ENCODE results near the gene C22orf31.

DNA sequence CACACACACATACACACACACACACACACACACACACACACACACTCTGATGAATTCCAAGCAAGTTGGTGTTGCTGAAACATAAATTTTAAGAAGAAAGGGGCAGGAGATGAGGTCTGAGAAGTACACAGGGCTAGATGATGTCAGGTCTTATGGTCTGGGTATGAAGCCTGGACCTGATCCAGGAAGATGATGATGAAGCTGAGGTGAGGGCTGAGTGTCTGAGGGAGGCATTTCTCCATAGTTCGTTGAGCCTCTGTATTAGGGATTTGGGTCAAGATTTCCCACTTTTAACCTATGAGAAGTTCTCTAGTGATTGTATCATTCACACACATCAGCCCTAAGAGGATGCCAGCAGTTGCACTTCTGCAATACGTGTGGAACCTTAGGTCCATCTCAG lies 43.8 kb upstream of the C22orf31 start:
- TF ChIP-seq, protein P1, sequence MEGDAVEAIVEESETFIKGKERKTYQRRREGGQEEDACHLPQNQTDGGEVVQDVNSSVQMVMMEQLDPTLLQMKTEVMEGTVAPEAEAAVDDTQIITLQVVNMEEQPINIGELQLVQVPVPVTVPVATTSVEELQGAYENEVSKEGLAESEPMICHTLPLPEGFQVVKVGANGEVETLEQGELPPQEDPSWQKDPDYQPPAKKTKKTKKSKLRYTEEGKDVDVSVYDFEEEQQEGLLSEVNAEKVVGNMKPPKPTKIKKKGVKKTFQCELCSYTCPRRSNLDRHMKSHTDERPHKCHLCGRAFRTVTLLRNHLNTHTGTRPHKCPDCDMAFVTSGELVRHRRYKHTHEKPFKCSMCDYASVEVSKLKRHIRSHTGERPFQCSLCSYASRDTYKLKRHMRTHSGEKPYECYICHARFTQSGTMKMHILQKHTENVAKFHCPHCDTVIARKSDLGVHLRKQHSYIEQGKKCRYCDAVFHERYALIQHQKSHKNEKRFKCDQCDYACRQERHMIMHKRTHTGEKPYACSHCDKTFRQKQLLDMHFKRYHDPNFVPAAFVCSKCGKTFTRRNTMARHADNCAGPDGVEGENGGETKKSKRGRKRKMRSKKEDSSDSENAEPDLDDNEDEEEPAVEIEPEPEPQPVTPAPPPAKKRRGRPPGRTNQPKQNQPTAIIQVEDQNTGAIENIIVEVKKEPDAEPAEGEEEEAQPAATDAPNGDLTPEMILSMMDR (IDR thresholded peaks at IDR 0.05), result no peak
- no peak for TF ChIP-seq TCF7L2 (IDR thresholded peaks at IDR 0.05; ENCODE audit: low read depth, low read length)
- no peak for TF ChIP-seq POLR2AphosphoS5 (IDR thresholded peaks at IDR 0.05; ENCODE audit: low read depth, low read length)
- TF ChIP-seq, protein P2, sequence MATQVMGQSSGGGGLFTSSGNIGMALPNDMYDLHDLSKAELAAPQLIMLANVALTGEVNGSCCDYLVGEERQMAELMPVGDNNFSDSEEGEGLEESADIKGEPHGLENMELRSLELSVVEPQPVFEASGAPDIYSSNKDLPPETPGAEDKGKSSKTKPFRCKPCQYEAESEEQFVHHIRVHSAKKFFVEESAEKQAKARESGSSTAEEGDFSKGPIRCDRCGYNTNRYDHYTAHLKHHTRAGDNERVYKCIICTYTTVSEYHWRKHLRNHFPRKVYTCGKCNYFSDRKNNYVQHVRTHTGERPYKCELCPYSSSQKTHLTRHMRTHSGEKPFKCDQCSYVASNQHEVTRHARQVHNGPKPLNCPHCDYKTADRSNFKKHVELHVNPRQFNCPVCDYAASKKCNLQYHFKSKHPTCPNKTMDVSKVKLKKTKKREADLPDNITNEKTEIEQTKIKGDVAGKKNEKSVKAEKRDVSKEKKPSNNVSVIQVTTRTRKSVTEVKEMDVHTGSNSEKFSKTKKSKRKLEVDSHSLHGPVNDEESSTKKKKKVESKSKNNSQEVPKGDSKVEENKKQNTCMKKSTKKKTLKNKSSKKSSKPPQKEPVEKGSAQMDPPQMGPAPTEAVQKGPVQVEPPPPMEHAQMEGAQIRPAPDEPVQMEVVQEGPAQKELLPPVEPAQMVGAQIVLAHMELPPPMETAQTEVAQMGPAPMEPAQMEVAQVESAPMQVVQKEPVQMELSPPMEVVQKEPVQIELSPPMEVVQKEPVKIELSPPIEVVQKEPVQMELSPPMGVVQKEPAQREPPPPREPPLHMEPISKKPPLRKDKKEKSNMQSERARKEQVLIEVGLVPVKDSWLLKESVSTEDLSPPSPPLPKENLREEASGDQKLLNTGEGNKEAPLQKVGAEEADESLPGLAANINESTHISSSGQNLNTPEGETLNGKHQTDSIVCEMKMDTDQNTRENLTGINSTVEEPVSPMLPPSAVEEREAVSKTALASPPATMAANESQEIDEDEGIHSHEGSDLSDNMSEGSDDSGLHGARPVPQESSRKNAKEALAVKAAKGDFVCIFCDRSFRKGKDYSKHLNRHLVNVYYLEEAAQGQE (IDR thresholded peaks at IDR 0.05; ENCODE audit: insufficient read depth in 1 of 2, low read depth in 2 of 2, low read length in 1 of 2), result no peak

Measured in Panc1 (cell line).